AG10803 (cell line): ENCODE data around the gene ABCC11.

ENCODE experiments used
- DNase-seq: peaks from one replicate; pipeline ENCODE4 v3.0.0; 2010; ENCODE audit warnings: low read depth
- H3K4me3 ChIP-seq: 2 replicates; pipeline ENCODE4 v1.5.1; 2011; ENCODE audit warnings: mild to moderate bottlenecking, low read length, control low read depth
- CTCF ChIP-seq: conservative IDR thresholded peaks from 2 replicates; pipeline ENCODE4 v1.5.1; 2011; ENCODE audit warnings: mild to moderate bottlenecking, low read length, control low read depth, inconsistent platforms

The ABCC11 gene

GRCh38 chr16:48161906-48162305 lies 85.4 kb downstream of the ABCC11 start:
- no peak overlapping the region for H3K4me3 ChIP-seq
- no peak for DNase-seq
- TF ChIP-seq CTCF, result no peak

- no peak for DNase-seq
- TF ChIP-seq CTCF, result no peak
- no peak overlapping the region for H3K4me3 ChIP-seq
These were observed 86.8 kb downstream of the ABCC11 start for GRCh38 chr16:48160575-48160974.

- no peak overlapping the region for H3K4me3 ChIP-seq
- TF ChIP-seq CTCF, result no peak
- DNase-seq, result peak; percentile 42
These were observed 89.0 kb downstream of the ABCC11 start for GRCh38 chr16:48158296-48158695.

- no peak overlapping the region for H3K4me3 ChIP-seq
- no peak for DNase-seq
- no peak for TF ChIP-seq CTCF
These were observed 89.5 kb downstream of the ABCC11 start for GRCh38 chr16:48157794-48158193.

GRCh38 chr16:48157302-48157701 lies 90.0 kb downstream of the ABCC11 start:
- DNase-seq, result no peak
- TF ChIP-seq CTCF, result no peak
- no peak overlapping the region for H3K4me3 ChIP-seq

- TF ChIP-seq CTCF, result peak; percentile 92
- DNase-seq, result peak; percentile 75
- H3K4me3 ChIP-seq, result no peak overlapping the region
These were observed 90.5 kb downstream of the ABCC11 start for GRCh38 chr16:48156790-48157209.

GRCh38 chr16:48155926-48156789 lies 91.2 kb downstream of the ABCC11 start, which contains the start of gene ABCC12:
TSS of gene ABCC12 (minus strand) at chr16:48155993. CDS start at chr16:48146424, 9,569 bp downstream.
- DNase-seq, result no peak
- H3K4me3 ChIP-seq, result no peak within 1 kb of the TSS

More at GRCh38 chr16:48155926-48156789, 91.2 kb downstream of the ABCC11 start, which contains the start of gene ABCC12:
- TF ChIP-seq CTCF, result no peak
